ENCODE measurements around the gene BCR. TPM values are rescaled to one million over a fixed set of nuclear protein-coding genes. Genes with fewer than 3 reads are reported as not detected.

Gene BCR
- total and polyA plus RNA-seq, 10 donors: 15.2 to 64.8 (median 50.7) TPM

DNA sequence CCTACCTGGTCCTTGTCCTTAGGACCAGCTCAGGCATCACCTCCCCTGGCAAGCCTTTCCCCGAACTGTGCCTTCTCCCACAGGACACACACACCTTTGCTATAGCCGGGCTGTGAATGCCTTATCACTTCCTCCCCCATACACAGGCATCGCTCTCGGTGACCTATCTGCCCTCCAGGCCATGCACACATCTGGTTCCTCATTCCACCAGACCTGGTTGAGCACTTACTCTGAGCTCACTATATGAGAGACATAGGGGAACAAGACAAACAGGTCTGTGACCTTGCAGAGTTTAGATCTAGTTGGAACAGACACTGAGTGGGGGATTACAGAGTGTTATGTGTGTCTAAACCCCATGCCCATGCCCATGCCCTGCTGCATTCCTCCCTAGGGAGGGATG, 3.1 kb upstream of the BCR start:
- TF ChIP-seq CTCF (IDR thresholded peaks at IDR 0.05 in 8 of 11, conservative IDR thresholded peaks at IDR 0.05 in 3 of 11) (no peak), POLR2A (IDR thresholded peaks at IDR 0.05) (no peak), POLR2AphosphoS5 (IDR thresholded peaks at IDR 0.05) (no peak)
- Histone ChIP-seq H3K9me3 (peaks cover 0 to 17% (median 13%) of the 10 kb centered on the region in 8 donors), H3K36me3 (no peaks in the 10 kb centered on the region), H3K27ac (peak overlapping the region in 3 of 8 donors; percentile 3 to 52 (median 46)), H3K4me1 (peaks cover 22 to 58% (median 37%) of the 10 kb centered on the region in 6 donors), H3K4me3 (no peak overlapping the region), H3K27me3 (replicated peaks in 1 of 7) (no peaks in the 10 kb centered on the region)
- intact Hi-C loops (cut with DNase I; ENCODE audit: low total_unique reads): no loop called here
- 36 to 63% (median 57%) methylated on average over 4 of the region's 4 CpGs for WGBS, 5 donors
- DNase-seq: no peak

DNA sequence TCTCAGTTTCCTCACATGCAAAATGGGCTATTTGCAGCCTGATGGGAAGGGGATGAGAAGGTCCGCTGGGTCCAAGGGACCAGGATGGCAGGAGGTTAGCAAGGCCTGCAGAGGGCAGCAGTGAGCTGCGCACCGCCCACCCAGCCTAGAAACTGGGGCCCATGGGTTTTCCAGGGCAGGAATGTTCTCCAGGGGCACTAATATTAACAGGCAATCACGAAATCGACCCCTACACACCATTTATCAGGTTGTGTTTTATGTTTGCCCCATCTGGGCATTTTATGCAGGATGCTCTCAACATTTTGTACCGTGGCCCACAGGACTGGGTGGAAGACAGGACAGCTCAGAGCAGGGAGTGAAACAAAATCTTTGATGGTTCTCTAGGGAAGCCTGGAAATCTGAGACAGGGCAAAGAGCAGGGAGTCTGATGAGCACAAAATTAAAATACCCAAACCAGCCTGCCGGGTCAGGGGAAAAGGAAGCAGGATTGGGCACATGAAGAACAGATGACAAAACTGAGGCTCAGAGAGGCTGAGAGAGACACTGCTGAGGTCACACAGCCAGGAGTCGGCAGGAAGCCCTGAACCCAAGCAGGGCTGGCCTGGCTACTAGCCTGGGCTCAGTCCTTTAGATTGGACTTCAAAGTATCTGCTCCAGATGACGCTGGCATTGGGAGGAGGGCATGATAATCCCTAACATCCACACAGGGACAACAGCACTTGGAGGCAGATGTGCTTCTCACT, 1.6 kb upstream of the BCR start:
- H3K27ac ChIP-seq: peak overlapping the region in 4 of 8 donors; percentile 1 to 89 (median 83)
- peaks cover 35 to 73% (median 52%) of the 10 kb centered on the region in 6 donors for H3K4me1 ChIP-seq
- H3K9me3 ChIP-seq: peaks cover 0 to 17% (median 13%) of the 10 kb centered on the region in 8 donors
- no peak overlapping the region for H3K4me3 ChIP-seq
- WGBS, 5 donors: 31 to 39% (median 35%) methylated on average over 9 of the region's 9 CpGs
- intact Hi-C loops (cut with DNase I; ENCODE audit: low total_unique reads): loop anchor here (2.0 kb wide), 1 partner anchor 102 kb away; no protein-coding TSS in a partner anchor
- H3K36me3 ChIP-seq: no peaks in the 10 kb centered on the region
- peak in 2 of 3 donors; percentile 28 to 58 for TF ChIP-seq POLR2AphosphoS5 (IDR thresholded peaks at IDR 0.05)
- no peak for TF ChIP-seq POLR2A (IDR thresholded peaks at IDR 0.05)
- TF ChIP-seq CTCF (IDR thresholded peaks at IDR 0.05 in 8 of 11, conservative IDR thresholded peaks at IDR 0.05 in 3 of 11): peak; percentile 90 to 98 (median 95)
- H3K27me3 ChIP-seq (replicated peaks in 1 of 7): no peaks in the 10 kb centered on the region
- DNase-seq: peak; percentile 91

DNA sequence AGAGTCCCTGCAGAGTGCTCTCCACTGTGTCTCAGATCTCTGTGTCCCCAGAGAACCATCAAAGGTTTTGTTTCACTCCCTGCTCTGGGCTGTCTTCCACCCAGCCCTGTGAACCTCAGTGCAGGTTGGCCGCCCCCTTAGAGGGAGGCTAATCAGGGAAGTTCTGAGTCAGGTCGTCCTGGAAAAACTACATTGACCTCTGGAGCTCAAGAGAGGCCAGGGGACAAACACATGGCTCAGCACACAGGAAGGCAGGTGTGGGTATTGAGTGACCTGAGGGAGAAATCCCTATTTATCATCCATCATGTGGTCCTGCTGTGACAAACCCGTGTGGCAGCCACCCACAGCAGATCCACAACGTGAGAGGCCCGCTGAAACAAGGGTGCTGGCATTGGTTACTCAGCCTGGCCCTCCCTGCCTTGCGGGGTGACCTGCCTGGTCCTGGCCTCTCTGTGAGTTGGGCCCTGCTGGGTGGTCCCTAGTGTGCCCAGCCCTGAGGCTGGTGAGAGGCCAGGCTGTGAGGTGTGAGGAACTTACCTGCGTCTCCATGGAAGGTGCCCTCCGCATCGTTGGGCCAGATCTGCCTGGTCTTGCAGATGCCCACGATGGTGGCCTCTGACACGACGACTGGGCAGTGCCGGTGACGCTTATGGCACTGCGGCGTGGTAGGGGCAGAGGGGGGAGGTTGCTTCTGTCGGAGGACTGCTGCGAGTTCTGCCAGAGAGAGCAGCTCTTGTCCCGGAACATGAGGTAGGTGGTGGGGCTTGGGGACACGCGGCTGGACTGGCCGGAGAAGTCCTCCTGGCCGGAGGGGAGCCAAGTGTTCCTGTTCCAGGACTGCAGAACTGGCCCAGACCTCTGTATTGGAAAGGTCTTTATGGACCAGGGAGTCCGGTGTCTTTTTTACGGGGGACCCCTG, 669 bp upstream of the BCR start:
- Histone ChIP-seq H3K9me3 (peaks cover 0 to 17% (median 13%) of the 10 kb centered on the region in 8 donors), H3K27ac (peak overlapping the region in 7 of 8 donors; percentile 5 to 89 (median 66)), H3K27me3 (replicated peaks in 1 of 7) (no peaks in the 10 kb centered on the region), H3K36me3 (no peaks in the 10 kb centered on the region), H3K4me3 (peak overlapping the region; percentile 30 to 86 (median 65)), H3K4me1 (peaks cover 42 to 75% (median 62%) of the 10 kb centered on the region in 6 donors)
- intact Hi-C loops (cut with DNase I; ENCODE audit: low total_unique reads): loop anchor here (2.0 to 10.0 kb wide), 2 partner anchors 65 to 101 kb away; no protein-coding TSS in a partner anchor
- WGBS, 5 donors: 42 to 66% (median 53%) methylated on average over 15 to 25 of the region's 25 CpGs
- peak; percentile 85 for DNase-seq
- TF ChIP-seq POLR2A (IDR thresholded peaks at IDR 0.05): no peak
- TF ChIP-seq CTCF (IDR thresholded peaks at IDR 0.05 in 8 of 11, conservative IDR thresholded peaks at IDR 0.05 in 3 of 11): no peak
- TF ChIP-seq POLR2AphosphoS5 (IDR thresholded peaks at IDR 0.05): no peak
